NK-92 (cell line): Measurements from ENCODE around the gene LCAT.

ENCODE experiments used
- DNase-seq: peaks from one replicate; lab custom pipeline; 2025; ENCODE audit not compliant: unreplicated experiment; lab: John Stamatoyannopoulos, UW

The LCAT gene

DNA sequence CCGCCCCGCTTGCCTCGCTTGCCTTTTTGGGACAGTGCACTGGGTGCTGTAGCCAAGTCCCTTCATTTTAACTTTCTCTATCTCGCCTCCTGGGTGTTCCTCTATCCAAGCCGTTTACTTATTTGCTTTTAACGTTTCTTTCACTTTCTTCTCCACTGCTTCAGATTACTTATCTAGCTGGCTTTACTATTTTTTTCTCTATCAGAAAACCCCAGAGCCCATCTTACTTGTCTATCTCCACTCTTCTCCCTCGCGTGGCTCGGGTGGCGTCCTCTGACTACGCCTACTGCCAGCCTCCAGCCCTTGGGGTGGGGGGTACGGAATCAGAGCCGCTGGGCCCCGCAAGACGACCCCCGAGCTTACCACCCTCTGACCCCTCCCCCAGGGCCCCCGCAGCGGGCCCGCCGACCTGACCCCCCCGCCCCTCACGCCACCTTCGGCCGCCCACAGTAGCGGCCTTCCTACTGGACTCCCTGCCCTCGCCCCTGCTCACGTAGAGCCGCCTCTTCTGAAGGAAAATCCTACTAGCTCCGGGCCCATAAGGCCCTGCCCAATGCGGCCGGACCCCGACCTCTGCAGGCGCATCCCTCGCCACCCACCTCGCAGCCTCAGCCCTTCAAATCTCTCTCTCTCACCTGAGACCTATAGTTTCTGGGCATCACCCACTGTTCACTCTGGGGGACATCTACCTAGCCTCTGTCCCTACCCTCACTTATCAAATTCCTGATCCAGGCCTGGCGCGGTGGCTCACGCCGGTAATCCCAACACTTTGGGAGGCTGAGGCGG, 25.5 kb upstream of the LCAT start:
- DNase-seq = no peak

DNA sequence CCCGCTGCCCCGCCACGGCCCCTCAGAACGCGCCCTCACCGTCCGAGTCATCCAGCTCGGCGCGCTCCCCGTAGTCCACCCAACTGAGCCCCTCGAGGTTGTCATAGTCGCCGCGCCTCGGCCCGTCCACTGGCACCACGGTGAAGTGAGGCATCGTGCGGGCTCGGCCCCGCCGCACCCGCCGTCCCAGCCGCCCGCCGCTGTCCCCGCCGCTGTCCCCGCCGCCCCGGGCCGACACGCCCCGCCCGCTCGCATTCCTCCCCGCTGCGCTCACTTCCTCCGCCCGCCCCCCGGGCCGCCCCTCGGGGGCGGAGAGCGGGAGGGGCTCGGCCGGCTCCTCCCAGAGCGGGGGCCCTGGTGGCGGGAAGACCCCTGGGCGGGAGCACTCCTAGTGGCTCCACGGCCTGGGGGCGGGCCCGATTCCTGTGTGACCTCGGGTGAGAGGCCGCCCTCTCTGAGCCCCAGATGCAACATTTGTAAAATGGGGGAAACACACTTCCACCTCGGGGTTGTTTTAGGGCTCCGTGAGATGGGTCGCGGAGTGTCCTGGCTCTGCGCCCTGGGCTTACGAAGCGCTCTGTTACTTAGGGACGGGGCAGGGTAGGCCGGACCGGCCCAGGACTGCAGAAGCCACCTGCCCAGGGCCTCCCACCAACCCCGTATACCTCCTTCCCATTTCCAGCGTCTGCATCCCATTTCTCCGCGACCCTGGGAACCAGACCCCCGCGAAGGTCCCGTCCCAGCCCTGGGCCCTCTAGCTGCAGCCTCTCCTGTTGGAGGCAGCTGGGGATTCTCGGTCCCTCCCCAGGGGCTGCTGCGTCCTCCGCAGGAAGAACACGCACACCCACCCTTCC, 24.7 kb upstream of the LCAT start, which contains the start of gene SLC12A4:
Gene SLC12A4 (minus strand): TSS at position 238 of the 854 bp plus-strand sequence. CDS start 84 bp downstream, at position 154.
- peak; percentile 25 for DNase-seq

DNA sequence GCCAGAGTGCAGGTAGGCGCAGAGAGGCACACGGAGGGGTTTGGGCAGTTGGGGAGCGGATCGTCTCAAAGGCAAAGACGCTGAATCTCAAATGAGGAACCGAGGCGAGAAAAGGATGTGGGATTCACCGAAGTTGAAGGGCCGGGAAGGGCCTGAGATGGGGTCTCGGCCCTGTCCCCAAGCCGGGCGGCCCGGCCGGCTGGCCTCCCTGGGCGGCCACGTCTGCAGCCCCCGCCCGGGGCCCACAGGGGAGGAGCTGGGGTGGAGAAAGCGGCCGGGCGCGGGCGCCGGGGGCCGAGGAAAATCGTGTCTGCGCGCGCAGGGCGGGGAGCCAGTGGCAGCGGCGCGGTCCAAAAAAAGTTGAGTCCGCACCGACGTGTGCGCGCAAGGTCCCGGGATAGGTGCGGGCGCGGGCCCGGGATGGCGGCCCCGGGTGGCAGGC, 24.1 kb upstream of the LCAT start:
- DNase-seq = no peak

- DNase-seq = no peak
These were observed 23.4 kb upstream of the LCAT start for GRCh38 chr16:67967183-67967957.

GRCh38 chr16:67966549-67967182, 22.7 kb upstream of the LCAT start:
- no peak for DNase-seq

GRCh38 chr16:67965668-67966548, 22.0 kb upstream of the LCAT start:
- no peak for DNase-seq

DNA sequence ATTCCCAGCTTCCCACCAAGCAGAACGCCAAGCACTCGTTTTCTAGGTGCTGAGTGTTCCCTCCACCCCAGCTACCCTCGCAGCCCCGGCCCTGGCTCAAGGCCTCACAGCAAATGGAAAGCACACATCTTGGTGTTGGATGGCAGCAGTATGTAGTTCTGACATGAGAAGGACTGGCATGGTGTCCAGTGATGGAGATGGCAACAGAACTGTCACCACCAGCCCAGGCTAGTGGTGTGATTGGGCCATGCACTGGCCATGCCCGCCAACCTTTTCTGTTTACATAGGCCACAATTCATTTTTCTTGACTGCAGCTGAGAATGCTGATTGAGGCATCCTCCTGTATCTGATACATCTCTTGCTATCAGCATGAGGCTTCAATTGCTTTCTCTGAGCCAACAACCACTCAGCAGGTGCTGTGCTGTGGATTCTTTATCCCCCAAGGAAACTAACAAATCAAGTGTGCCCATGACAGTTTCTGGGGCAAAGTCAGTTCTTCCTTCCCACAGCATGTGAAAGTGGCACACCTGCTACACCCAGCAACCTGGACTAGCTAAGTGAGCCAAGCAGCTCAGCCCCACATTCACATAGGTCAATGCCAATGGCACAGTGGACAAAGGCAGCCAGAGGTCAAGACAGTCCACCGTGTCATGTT, 20.7 kb upstream of the LCAT start:
- DNase-seq = no peak

- DNase-seq = no peak
These were observed 19.9 kb upstream of the LCAT start for GRCh38 chr16:67963662-67964321.

- DNase-seq = no peak
These were observed 19.4 kb upstream of the LCAT start for GRCh38 chr16:67963292-67963661.

GRCh38 chr16:67962135-67962534, 18.2 kb upstream of the LCAT start:
- no peak for DNase-seq

DNA sequence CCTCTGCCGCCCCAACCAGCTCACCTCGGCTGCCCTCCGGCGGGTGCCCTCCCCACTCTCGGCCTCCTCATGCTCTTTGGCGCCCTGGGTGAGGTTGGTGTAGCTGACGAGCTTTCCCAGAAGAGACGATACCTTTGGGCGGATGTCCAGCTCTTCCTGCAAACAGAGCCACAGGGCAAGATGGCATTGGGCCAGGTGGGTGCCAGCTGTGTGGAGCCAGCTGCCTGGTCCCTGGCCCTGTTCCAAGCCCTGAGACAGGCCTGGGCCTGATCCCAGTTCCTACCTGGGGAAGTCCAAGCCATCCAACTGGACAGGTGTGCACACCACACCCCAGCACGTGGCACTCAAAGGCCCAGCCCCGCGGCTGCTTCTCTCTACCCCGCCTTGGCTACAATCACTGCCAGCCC, 17.6 kb upstream of the LCAT start:
- no peak for DNase-seq

- no peak for DNase-seq
These were observed 15.8 kb upstream of the LCAT start for GRCh38 chr16:67959536-67960329.

DNA sequence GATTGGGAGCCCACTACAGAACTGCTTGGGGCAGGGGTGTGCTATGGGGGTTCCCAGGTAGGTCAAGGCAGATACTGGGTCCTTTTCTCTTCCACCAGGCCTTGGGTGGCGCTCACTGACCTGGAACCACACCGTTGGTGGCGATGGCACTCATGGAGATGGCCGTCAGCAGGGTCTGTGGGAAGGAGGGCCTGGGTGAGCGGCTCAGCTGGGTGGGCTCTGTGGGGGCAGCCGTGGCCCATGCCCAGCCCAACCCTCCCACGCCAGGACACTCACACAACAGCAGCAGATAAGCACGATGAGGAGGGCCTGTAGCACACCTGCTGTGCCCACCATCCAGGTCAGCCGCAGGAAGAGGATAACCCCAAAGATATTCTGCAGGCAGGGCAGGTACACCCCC, 13.7 kb upstream of the LCAT start:
- no peak for DNase-seq

DNA sequence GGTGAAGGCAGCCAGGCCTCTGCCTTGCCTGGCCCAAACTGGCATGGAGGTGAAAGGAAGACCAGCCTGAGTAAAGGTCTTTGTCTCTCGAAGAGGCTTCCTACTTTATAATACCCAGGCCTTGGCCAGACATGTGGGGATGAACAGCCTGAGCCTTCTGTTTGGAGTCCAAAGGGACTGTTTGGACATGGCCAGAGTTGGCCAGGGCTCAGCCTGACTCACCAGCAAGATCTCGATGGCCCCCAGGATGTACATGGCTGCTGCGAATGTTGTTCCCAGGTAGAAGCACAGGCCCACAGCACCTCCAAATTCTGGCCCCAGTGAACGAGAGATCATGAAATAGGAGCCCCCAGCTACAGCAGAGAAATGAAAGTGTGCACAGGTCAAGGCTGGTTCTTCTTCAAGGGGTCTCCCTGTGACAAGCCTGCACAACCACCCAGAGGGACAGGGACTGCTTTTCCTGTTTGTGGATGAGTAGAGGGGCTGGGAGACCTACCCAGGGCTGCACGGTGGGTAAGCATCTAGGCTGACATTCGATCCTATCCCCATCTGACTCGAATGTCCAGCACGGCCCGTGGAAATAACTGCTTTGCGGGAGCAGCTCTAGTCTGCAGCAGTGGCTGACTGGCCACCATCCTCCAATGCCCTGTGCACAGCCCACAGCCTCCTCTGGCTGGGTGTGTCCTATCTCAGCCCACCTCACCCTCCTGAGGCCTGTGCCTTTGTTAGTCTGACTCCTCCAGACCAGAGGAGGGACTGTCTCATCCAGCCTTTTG, 10.7 kb upstream of the LCAT start:
- DNase-seq = no peak

GRCh38 chr16:67953641-67954375, 9.9 kb upstream of the LCAT start:
- DNase-seq = no peak

- DNase-seq = no peak
These were observed 7.6 kb upstream of the LCAT start for GRCh38 chr16:67951485-67951884.
